GM21576 (cell line): Measurements from ENCODE around the gene CEP170B.
"Not testable (repeated sequence)": the region's sequence is repeated elsewhere in the genome, so short reads cannot be mapped to it uniquely, and the experiment has no call there.

ENCODE experiments used
- ATAC-seq: cut with Tn5 transposase; IDR thresholded peaks from one replicate; pipeline ENCODE4 v1.9.1; 2021; ENCODE audit warnings: mild to moderate bottlenecking, moderate library complexity; ENCODE audit not compliant: unreplicated experiment

The CEP170B gene

GRCh38 chr14:104888489-104889374 is 23.7 kb downstream of the CEP170B start:
- no peak for ATAC-seq

- ATAC-seq: no peak
These were observed 24.3 kb downstream of the CEP170B start for GRCh38 chr14:104889375-104889757.

- ATAC-seq: not testable (repeated sequence)
These were observed 25.2 kb downstream of the CEP170B start for GRCh38 chr14:104890292-104890691.

GRCh38 chr14:104891121-104891551 is 26.1 kb downstream of the CEP170B start:
- ATAC-seq: no peak

GRCh38 chr14:104891664-104892530 is 26.8 kb downstream of the CEP170B start:
- ATAC-seq: no peak

GRCh38 chr14:104892531-104893434 is 27.7 kb downstream of the CEP170B start:
- ATAC-seq: no peak

- ATAC-seq: no peak
These were observed 28.6 kb downstream of the CEP170B start for GRCh38 chr14:104893435-104894207.

- no peak for ATAC-seq
These were observed 29.5 kb downstream of the CEP170B start for GRCh38 chr14:104894331-104895206.

- no peak for ATAC-seq
These were observed 30.2 kb downstream of the CEP170B start for GRCh38 chr14:104895207-104895785.

GRCh38 chr14:104895786-104896661 is 31.0 kb downstream of the CEP170B start:
- ATAC-seq: no peak

- ATAC-seq: no peak
These were observed 32.5 kb downstream of the CEP170B start for GRCh38 chr14:104897330-104898194.

GRCh38 chr14:104898195-104898558 is 33.1 kb downstream of the CEP170B start:
- ATAC-seq: no peak

GRCh38 chr14:104898870-104899510 is 33.9 kb downstream of the CEP170B start:
- no peak for ATAC-seq

- ATAC-seq: no peak
These were observed 34.7 kb downstream of the CEP170B start for GRCh38 chr14:104899781-104900180.

GRCh38 chr14:104900639-104901512 is 35.8 kb downstream of the CEP170B start:
- ATAC-seq: no peak
